Heart right ventricle (tissue), 16 donors: ENCODE data around the gene NSD2. TPM values are rescaled to one million over a fixed set of nuclear protein-coding genes. Genes with fewer than 3 reads are reported as not detected.

Source experiments
- ATAC-seq, 8 donors: fragments of 200-7000 bp; cut with Tn5 transposase; one replicate each; pipeline ENCODE4 v1.9.1; 2020; ENCODE audit warnings: mild to moderate bottlenecking in 8 of 8, moderate library complexity in 8 of 8, moderate number of reproducible peaks in 1 of 8
- DNase-seq, 2 donors: peaks; one replicate each; pipeline ENCODE4 v3.0.0-alpha.2; 2020
- H3K27ac ChIP-seq, 10 donors: fragments of 200-600 bp; sonication (generic) in 2 of 10; one replicate each; pipeline versions ENCODE4 v1.5.0 to v1.8.0; 2020 to 2022; ENCODE audit warnings: mild to moderate bottlenecking in 3 of 10
- H3K27me3 ChIP-seq, 7 donors: fragments of 200-600 bp; one replicate each; pipeline ENCODE4 v1.8.0; 2021 to 2022; ENCODE audit warnings: mild to moderate bottlenecking in 2 of 7
- H3K36me3 ChIP-seq, 9 donors: fragments of 200-600 bp; sonication (generic) in 1 of 9; one replicate each; pipeline versions ENCODE4 v1.5.0 to v1.8.0; 2020 to 2022; ENCODE audit warnings: mild to moderate bottlenecking in 2 of 9
- H3K4me1 ChIP-seq, 9 donors: fragments of 200-600 bp; sonication (generic) in 1 of 9; one replicate each; pipeline versions ENCODE4 v1.5.0 to v1.8.0; 2020 to 2022; ENCODE audit warnings: mild to moderate bottlenecking in 4 of 9
- H3K4me3 ChIP-seq, 10 donors: fragments of 200-600 bp; sonication (generic) in 2 of 10; one replicate each; pipeline versions ENCODE4 v1.5.0 to v1.8.0; 2020 to 2022; ENCODE audit warnings: mild to moderate bottlenecking in 7 of 10, moderate library complexity in 2 of 10
- H3K9me3 ChIP-seq, 11 donors: fragments of 200-600 bp in 10 of 11; sonication (generic) in 2 of 11; one replicate each; pipeline versions ENCODE4 v1.5.0 to v1.8.0; 2013 to 2022; ENCODE audit warnings: mild to moderate bottlenecking in 2 of 11, control low read depth in 1 of 11, moderate library complexity in 1 of 11
- CTCF ChIP-seq, 9 donors: fragments of 200-600 bp; sonication (generic) in 2 of 9; IDR thresholded peaks; one replicate each; pipeline versions ENCODE4 v1.5.0 to v1.8.0; 2021 to 2022; ENCODE audit warnings: antibody characterized with exemption in 9 of 9, mild to moderate bottlenecking in 5 of 9, moderate library complexity in 1 of 9
- WGBS, 2 donors: extraction: QIAGEN DNeasy Blood & Tissue Kit; methylation state at CpG; one replicate each; pipeline ENCODE4 v1.1.7; 2013; ENCODE audit warnings: inconsistent platforms in 1 of 2; 5-methylcytosine and 5-hydroxymethylcytosine counted together
- intact Hi-C, 10 donors: fragments of 100-400 bp; cut with DNase I; formaldehyde crosslinking; loops; one replicate each; pipeline versions ENCODE4 v1.11.1 to v1.14.2; 2022
- polyA plus RNA-seq, 2 donors: library from polyadenylated mRNA; stranded (reverse); fragments of 200-250 nt; gene quantifications; one replicate each; pipeline ENCODE4 v1.2.3, GENCODE V29; 2013
- total RNA-seq, 10 donors: library from RNA; stranded (reverse); fragmentation: NEBNext Ultra II Directional in 3 of 10; extraction: Animal tissue kit (Norgen Biotek cat#: 25700) in 3 of 10; gene quantifications; one replicate each; pipeline versions ENCODE4 v1.2.1 to v1.2.4, GENCODE V29; 2021 to 2023
- donor health status: Arrhythmogenic right ventricular cardiomyopathy.
- donor health status: ischemic (EF 13 %, LVEDD 7.1; RV severe dilation, severe dysfunction).
- donor health status: healthy with polysubstance abuse.
- donor health status: DM: no; HTN: yes; CAD: no.
- donor health status: DM: no; HTN: no; CAD: no.
- donor health status: ischemic (EF 25% LVEDD 6.9; RV normal size, moderate dysfunction).
- donor health status: ischemic (EF 25% LVEDD 5.7; RV mildly dilated, moderate dysfunction).
- donor health status: healthy.
- donor health status: DM: yes; HTN: yes; CAD: no.
- donor health status: Ischemic cardiomyopathy.
- donor health status: ischemic (EF 35%, LVEDD 5.7; RV mildly dilated, moderate dysfunction).
- donor health status: nonischemic (EF 11% LVEDD 7.7; RV severe dilation, severe dysfunction).
- donor health status: DM: yes; HTN: yes; CAD: no.
- donor health status: PGD.
- donor health status: ischemic (EF 29% LVEDD 5.4; RV normal size, mild dysfunction).
- donor health status: nonischemic (EF 23%, LVEDD 6.1; RV moderate dilation, normal function).

Gene NSD2
- total and polyA plus RNA-seq, 12 donors = 7.7 to 64.4 (median 44.5) TPM

DNA sequence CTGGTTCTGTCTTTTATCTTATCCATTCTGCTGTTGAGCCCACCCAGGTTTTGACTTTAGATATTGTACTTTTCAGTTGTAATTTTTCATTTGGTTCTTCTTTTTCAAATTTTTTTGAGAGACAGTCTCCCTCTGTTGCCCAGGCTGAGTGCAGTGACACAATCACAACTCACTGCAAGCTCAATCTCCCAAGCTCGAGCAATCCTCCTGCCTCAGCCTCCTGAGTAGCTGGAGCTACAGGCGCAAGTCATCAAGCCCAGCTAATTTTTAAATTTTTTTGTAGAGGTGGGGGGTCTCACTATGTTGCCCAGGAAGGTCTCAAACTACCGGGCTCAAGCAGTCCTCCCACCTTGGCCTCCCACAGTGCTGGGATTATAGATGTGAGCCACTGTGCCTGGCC, 41.0 kb upstream of the NSD2 start:
- no peak for ATAC-seq
- H3K36me3 ChIP-seq = peaks cover 3 to 78% (median 44%) of the 10 kb centered on the region in 9 donors

GRCh38 chr4:1830642-1831228, 40.5 kb upstream of the NSD2 start:
- H3K4me1 ChIP-seq = no peaks in the 10 kb centered on the region
- no peak overlapping the region for H3K4me3 ChIP-seq
- intact Hi-C loops = loop anchor here in 1 of 10 donors (10.0 kb wide), 1 partner anchor 64 kb away; no protein-coding TSS in a partner anchor
- no peak for TF ChIP-seq CTCF (IDR thresholded peaks at IDR 0.05)
- no peak for DNase-seq
- H3K36me3 ChIP-seq = peaks cover 3 to 78% (median 45%) of the 10 kb centered on the region in 9 donors
- H3K9me3 ChIP-seq = no peaks in the 10 kb centered on the region
- 88 to 89% methylated on average over 8 of the region's 8 CpGs for WGBS, 2 donors
- no peaks in the 10 kb centered on the region for H3K27me3 ChIP-seq
- H3K27ac ChIP-seq = no peak overlapping the region
- ATAC-seq = no peak

More for the DNA sequence above, 41.0 kb upstream of the NSD2 start:
- no peak for TF ChIP-seq CTCF (IDR thresholded peaks at IDR 0.05)
- Histone ChIP-seq H3K4me1 (no peaks in the 10 kb centered on the region), H3K9me3 (no peaks in the 10 kb centered on the region), H3K27ac (no peak overlapping the region), H3K4me3 (no peak overlapping the region), H3K27me3 (no peaks in the 10 kb centered on the region)
- intact Hi-C loops = loop anchor here in 1 of 10 donors (10.0 kb wide), 1 partner anchor 65 kb away; no protein-coding TSS in a partner anchor
- WGBS, 2 donors = 95 to 97% methylated on average over 3 of the region's 3 CpGs
- DNase-seq = no peak

DNA sequence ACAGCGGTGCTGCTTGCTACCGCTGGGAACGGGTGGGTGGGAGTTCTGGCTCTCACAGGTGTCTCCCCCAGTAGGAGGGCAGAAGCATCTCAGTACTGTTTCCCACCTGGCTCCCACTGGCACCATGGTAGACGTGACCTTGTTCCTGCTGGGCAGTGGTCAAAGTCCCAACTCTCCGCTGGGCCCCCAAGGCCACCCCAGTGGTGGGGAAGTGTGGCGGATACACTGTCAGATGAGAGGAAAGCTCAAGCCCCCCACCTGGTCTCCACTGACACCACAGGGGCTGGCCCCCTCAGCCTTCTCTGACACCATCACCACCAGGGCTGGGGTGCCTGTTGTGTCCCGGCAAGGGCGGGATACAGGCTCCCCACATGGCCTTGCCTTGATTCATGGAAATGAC, 39.9 kb upstream of the NSD2 start:
- Histone ChIP-seq H3K36me3 (peaks cover 3 to 78% (median 48%) of the 10 kb centered on the region in 9 donors), H3K4me1 (no peaks in the 10 kb centered on the region), H3K27me3 (no peaks in the 10 kb centered on the region), H3K27ac (no peak overlapping the region), H3K9me3 (no peaks in the 10 kb centered on the region), H3K4me3 (no peak overlapping the region)
- no peak for TF ChIP-seq CTCF (IDR thresholded peaks at IDR 0.05)
- 93 to 96% methylated on average over 8 of the region's 8 CpGs for WGBS, 2 donors
- intact Hi-C loops = loop anchor here in 1 of 10 donors (10.0 kb wide), 1 partner anchor 63 kb away; no protein-coding TSS in a partner anchor
- ATAC-seq (no peak), DNase-seq (no peak)

- Histone ChIP-seq H3K4me1 (no peaks in the 10 kb centered on the region), H3K27me3 (no peaks in the 10 kb centered on the region), H3K9me3 (no peaks in the 10 kb centered on the region), H3K27ac (no peak overlapping the region), H3K36me3 (peaks cover 3 to 85% (median 55%) of the 10 kb centered on the region in 9 donors), H3K4me3 (no peak overlapping the region)
- ATAC-seq (no peak), DNase-seq (no peak)
- intact Hi-C loops = loop anchor here in 1 of 10 donors (10.0 kb wide), 1 partner anchor 62 kb away; no protein-coding TSS in a partner anchor
- no peak for TF ChIP-seq CTCF (IDR thresholded peaks at IDR 0.05)
- WGBS, 2 donors = 91 to 93% methylated on average over 18 of the region's 18 CpGs
Observed at GRCh38 chr4:1832690-1833089, 38.5 kb upstream of the NSD2 start.
